DMS 273 treated with DMSO at 0.1 percent for 48 hours (cell line): ENCODE results near the gene CTNND1.
"Not testable (repeated sequence)": the region's sequence is repeated elsewhere in the genome, so short reads cannot be mapped to it uniquely, and the experiment has no call there.

Experiments
- DNase-seq: peaks from one replicate; lab custom pipeline; 2025; lab: John Stamatoyannopoulos, UW

The CTNND1 gene

GRCh38 chr11:57791321-57792059, 29.9 kb downstream of the CTNND1 start:
- no peak for DNase-seq

GRCh38 chr11:57792060-57792541, 30.5 kb downstream of the CTNND1 start:
- no peak for DNase-seq

GRCh38 chr11:57792870-57793269, 31.3 kb downstream of the CTNND1 start:
- no peak for DNase-seq

- DNase-seq = no peak
Measured at GRCh38 chr11:57793351-57794115, 31.9 kb downstream of the CTNND1 start.

- DNase-seq = no peak
Measured at GRCh38 chr11:57798905-57799559, 37.4 kb downstream of the CTNND1 start.

GRCh38 chr11:57800444-57801182, 39.0 kb downstream of the CTNND1 start:
- DNase-seq = peak; percentile 7

- no peak for DNase-seq
Measured at GRCh38 chr11:57801183-57801485, 39.5 kb downstream of the CTNND1 start.

- DNase-seq = no peak
Measured at GRCh38 chr11:57802411-57802810, 40.8 kb downstream of the CTNND1 start.

- no peak for DNase-seq
Measured at GRCh38 chr11:57804466-57804865, 42.9 kb downstream of the CTNND1 start.

GRCh38 chr11:57805780-57806179, 44.2 kb downstream of the CTNND1 start:
- no peak for DNase-seq

- DNase-seq = no peak
Measured at GRCh38 chr11:57812634-57813033, 51.0 kb downstream of the CTNND1 start.

GRCh38 chr11:57815476-57815875, 53.9 kb downstream of the CTNND1 start:
- DNase-seq = no peak

- DNase-seq = no peak
Measured at GRCh38 chr11:57815877-57816276, 54.3 kb downstream of the CTNND1 start.

GRCh38 chr11:57818812-57819211, 57.2 kb downstream of the CTNND1 start:
- no peak for DNase-seq

GRCh38 chr11:57819252-57819979, 57.8 kb downstream of the CTNND1 start:
- no peak for DNase-seq

- no peak for DNase-seq
Measured at GRCh38 chr11:57823859-57824258, 62.3 kb downstream of the CTNND1 start.

- DNase-seq = no peak
Measured at GRCh38 chr11:57834852-57835251, 73.2 kb downstream of the CTNND1 start.

- not testable (repeated sequence) for DNase-seq
Measured at GRCh38 chr11:57838609-57839008, 77.0 kb downstream of the CTNND1 start.

- DNase-seq = no peak
Measured at GRCh38 chr11:57842873-57843272, 81.3 kb downstream of the CTNND1 start.

- DNase-seq = no peak
Measured at GRCh38 chr11:57867966-57868365, 106.4 kb downstream of the CTNND1 start.

- DNase-seq = no peak
Measured at GRCh38 chr11:57868491-57868890, 106.9 kb downstream of the CTNND1 start.
